ENCODE measurements around the gene TMC7. TPM values are rescaled to one million over a fixed set of nuclear protein-coding genes. Genes with fewer than 3 reads are reported as not detected.

The TMC7 gene
- total and polyA plus RNA-seq, 2 experiments from 2014 or later: 1.7 to 2.4 TPM

DNA sequence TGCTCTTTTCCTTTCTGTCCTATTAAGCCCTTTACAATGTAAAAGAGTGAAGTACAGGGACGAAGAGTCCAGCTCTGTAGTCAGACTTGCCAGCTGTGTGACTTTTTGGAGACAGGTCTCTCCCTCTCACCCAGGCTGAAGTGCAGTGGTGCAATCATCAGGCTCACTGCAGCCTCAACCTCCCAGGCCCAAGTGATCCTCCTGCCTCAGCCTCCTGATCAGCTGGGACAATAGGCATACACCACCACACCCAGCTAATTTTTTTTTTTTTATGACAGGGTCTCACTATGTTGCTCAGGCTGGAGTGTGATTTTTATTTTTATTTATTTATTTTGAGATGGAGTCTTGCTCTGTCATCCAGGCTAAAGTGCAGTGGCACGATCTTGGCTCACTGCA lies 122.9 kb downstream of the TMC7 start (continued):
- no peak for TF ChIP-seq ZNF462 (CRISPR knock-in tag; IDR thresholded peaks at IDR 0.05)
- no peak for TF ChIP-seq EZH2 (IDR thresholded peaks at IDR 0.05; ENCODE audit: low read depth, unreplicated experiment)
- no peak for TF ChIP-seq JUNB (IDR thresholded peaks at IDR 0.05; ENCODE audit: unreplicated experiment)
- TF ChIP-seq CTCF (conservative IDR thresholded peaks at IDR 0.05; ENCODE audit: low read depth in 2 of 2): no peak
- no peak for TF ChIP-seq EZH2phosphoT487 (IDR thresholded peaks at IDR 0.05; ENCODE audit: unreplicated experiment)
- no peak for TF ChIP-seq CREB1 (CRISPR knock-in tag; IDR thresholded peaks at IDR 0.05; ENCODE audit: low read depth)
- no peak for TF ChIP-seq REST (IDR thresholded peaks at IDR 0.05; ENCODE audit: unreplicated experiment)
- TF ChIP-seq NANOG (IDR thresholded peaks at IDR 0.05; ENCODE audit: borderline replicate concordance): no peak
- no peak for TF ChIP-seq STAT1 (IDR thresholded peaks at IDR 0.05; ENCODE audit: unreplicated experiment)
- no peak for TF ChIP-seq ZNF331 (CRISPR knock-in tag; IDR thresholded peaks at IDR 0.05; ENCODE audit: low read depth)

Data from GM23338 (cell line).